CD4-positive, alpha-beta T cell treated with Interleukin-4 for 4 hours (primary cell): ENCODE data around the gene MYRF.

ENCODE experiments used
- DNase-seq: peaks from one replicate; pipeline ENCODE4 v3.0.0-alpha.2; 2020

The MYRF gene

DNA sequence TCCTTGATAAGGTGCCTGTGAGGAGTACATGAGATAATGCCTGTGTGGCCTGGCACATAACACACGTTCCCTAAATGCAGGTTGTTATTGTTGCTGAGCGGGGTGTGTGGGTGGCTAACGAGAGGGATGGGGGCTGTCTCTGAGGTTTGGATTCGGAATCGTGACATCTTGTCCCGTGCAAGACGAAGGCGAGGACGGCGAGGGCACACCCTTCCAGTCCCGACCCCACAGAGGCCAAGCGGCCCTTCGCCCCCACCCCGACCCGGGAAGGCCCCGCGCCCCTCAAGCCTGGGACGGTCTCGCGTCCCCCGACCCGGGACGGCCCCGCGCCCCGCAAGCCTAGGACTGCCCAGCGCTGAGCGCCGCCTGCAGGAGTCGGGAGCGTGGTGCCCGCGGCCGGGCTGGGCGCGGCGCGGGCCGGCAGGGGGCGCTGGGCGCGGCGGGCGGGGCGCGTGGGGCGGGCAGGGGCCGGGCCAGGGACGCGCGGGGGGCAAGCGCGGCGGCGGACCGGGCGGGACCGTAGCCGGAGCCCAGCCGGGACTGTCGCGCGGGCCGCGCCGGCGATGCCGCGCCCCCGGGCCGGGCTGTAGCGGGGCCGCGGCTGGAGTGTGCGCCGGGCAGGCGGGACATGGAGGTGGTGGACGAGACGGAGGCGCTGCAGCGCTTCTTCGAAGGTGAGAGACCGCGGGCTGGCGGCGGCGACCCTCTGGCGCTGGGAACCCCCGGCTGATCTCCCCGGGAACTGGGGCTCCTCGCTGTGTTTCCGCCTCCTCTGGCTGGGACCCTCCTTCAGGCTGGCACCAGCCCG is at the start of gene MYRF:
TSS of gene MYRF (plus strand) at position 520 of the 808 bp plus-strand sequence. CDS start at position 629, 109 bp downstream.
- DNase-seq, result peak; percentile 19

DNA sequence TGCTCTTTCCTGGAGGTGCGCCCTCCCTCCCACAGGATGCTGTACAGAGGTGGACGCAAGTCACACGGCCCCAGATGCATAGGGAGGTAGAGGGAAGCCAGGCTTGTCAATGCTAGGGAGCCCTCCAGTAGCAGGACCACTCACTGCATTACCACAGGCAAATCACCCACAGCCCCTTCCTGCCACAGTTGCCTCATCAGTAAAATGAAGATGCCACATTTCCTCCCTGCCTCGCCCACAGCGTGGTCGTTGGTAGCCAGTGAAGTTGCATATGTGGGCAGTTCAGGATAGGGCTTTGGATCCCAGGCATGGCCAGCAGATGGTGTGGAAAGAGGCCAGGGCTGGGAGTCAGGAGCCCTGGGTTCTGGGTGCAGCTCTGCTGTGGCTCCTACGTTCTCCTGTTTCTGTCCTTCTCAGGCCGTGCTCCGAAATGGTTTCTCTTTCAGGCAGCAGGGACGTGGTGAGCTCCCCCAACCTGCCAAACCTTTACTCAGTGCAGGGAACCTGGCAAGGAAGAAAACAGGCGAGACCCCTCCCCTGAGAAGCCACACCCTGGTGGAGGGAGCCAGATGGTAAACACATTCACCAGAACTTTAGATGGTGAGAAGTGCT is 49.6 kb upstream of the MYRF start:
- no peak for DNase-seq

DNA sequence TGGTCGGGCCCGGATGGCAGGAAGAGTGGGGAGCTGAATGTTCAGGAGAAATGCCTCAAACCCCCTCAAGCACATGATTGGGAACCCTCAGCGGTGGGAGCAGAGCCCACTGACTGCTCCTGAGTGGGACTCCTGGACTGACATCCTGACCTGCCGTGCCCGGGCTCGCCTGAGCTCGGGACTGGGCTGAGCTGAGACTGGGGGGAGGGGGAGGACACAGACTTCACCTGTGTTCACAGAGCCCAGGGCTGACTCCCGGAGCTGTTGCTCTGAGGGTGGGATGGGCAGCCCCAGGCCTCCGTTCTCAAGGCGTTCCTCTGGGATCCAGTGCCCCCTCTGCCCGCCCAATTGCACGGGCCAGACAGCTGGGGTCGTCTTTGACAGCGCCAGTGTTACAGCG is 47.6 kb upstream of the MYRF start:
- DNase-seq, result no peak

DNA sequence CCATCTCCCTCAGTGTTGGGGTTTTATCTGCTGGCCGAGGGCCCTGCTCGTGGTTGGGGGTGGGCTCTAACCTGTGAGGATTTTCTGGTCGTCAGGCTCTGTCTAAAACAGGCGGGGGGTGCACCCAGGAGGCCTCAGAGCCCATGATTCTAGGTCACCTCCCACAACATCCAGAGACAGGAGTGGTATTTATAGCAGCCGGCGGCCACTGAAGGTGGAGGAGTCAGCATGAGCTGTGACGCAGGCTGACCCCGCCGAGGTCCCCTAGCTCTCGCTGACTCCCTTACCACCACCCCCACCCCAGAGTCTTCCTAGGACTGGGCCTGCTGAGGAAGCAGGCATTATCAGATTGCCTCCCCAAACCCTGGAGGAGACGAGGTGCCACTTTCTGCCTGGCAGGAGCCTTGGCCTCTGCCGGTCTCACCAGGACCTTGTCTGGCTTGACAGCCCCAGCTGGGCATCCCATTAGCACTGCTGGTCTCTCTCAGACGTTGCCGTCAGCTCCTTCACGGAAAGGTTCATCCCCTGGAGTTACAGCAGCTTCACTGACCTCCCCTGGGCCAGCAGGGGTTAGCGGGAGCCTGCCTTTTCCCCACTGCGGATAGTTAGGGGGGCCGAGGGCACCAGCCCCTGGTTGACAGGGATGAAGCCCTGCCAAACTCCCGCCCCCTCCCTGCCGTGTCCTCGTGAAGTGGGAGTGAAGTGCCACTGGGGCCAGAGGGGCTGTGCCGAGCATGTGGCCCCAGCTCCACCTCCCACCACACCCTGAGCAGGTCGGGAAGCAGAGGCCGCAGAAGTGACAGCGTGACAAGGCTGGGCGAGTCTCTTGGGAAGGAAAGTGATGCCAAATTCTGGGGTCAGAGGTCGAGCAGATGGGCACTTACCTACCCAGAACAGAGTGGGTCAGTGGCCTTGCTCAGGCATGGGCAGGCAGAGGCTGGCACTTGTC is 45.7 kb upstream of the MYRF start:
- DNase-seq, result no peak

DNA sequence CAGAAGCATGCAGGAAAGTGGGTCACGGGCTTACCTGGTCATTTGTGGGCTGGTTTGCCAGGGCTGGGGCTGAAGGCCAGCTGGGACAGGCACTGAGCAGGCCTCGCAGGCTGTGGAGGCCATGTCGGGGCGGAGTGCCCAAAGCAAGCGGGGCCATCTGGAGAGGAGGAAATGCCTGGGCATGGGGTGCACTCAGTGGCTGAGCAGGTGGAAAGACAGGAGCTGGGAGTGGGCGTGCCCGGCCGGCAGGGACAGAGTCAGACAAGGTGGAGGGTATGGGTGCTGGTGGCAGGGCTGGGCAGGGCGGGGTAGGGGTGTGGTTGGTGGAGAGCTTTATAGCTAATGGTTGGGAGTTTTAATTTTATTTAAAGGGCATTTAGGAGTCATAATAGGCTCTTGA is 44.9 kb upstream of the MYRF start:
- no peak for DNase-seq

- DNase-seq, result no peak
Measured at GRCh38 chr11:61709110-61709509, 43.3 kb upstream of the MYRF start.

- no peak for DNase-seq
Measured at GRCh38 chr11:61709572-61709971, 42.9 kb upstream of the MYRF start.

DNA sequence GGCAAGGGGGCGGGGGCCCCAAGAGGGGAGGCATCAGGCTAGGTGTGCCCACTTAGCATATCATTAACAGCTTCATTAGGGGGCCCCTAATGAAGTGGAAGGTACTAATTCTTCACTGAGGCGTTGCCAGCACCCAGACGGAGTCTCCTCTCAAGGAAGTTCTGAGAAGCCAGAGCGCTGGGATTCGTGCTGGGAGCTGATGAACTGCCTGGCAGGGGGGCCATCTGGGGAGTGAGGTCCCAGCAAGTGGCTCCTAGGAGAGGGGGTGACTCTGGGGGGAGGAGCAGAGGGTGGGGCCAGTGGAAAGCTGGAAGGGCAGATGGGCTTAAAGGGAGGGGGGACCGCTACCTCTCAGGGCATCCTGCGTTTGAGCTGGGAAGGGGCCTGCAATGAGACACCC is 42.4 kb upstream of the MYRF start:
- no peak for DNase-seq

- no peak for DNase-seq
Measured at GRCh38 chr11:61711037-61711436, 41.4 kb upstream of the MYRF start.

- DNase-seq, result no peak
Measured at GRCh38 chr11:61711498-61711897, 40.9 kb upstream of the MYRF start.

GRCh38 chr11:61712314-61712713 is 40.1 kb upstream of the MYRF start:
- DNase-seq, result no peak

DNA sequence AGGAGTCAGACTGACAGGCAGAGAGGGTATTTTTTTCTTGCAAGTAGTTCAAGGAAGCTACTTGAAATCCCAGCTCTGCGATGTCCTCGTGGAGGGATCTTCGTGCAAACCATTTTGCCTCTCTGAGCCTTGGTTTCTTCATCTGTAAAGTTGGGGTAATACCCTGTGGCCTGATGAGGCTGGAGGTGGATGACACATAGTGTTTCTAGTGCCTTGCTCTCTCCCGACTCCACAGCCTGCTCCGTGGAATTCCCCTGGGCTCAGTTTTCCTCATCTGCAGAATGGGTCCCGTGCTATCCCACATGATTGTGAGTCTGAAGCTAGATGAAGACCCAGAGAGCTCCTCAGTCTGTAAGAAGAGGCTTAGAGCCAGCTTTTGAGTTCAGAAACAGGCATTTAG is 39.6 kb upstream of the MYRF start:
- DNase-seq, result no peak

- no peak for DNase-seq
Measured at GRCh38 chr11:61713464-61713863, 39.0 kb upstream of the MYRF start.

DNA sequence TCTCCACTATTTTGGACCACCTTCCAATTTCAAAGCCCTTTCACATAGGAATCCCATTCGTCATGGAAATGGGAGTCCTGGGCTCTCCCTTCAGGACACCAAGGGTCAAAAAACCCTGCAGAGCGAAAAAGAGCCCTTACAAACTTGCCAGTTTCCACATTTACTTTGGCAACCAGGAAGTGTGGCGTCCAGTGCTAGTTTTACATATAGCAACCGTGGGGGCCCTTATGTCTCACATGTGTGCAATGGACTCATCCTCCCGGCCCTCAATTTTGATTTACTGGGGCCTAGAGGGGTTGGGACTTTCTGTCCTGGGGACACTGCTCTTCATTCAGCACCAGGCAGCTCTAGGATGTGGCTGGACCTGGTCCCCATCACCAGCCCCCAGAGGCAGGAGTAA is 38.5 kb upstream of the MYRF start:
- no peak for DNase-seq

- no peak for DNase-seq
Measured at GRCh38 chr11:61714316-61714715, 38.1 kb upstream of the MYRF start.

DNA sequence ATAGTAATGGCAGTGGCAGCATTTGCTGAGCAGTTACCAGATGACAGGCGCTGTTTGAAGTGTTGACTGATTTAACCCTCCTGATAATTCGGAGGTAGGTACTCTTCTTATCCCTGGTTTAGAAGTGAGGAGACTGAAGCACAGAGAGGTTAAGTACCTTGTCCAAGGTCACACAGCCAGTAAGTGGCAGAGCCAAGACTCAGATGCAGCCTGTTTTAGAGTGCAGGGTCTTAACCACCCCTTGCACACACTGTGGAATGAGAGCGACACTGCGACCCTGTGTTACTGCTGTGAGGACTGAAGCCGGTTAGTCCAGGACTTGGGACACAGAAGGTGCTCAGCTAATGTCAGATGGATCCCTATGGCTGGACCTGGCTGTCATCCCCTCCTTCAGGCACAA is 37.5 kb upstream of the MYRF start:
- DNase-seq, result no peak

- DNase-seq, result no peak
Measured at GRCh38 chr11:61715867-61716266, 36.6 kb upstream of the MYRF start.

DNA sequence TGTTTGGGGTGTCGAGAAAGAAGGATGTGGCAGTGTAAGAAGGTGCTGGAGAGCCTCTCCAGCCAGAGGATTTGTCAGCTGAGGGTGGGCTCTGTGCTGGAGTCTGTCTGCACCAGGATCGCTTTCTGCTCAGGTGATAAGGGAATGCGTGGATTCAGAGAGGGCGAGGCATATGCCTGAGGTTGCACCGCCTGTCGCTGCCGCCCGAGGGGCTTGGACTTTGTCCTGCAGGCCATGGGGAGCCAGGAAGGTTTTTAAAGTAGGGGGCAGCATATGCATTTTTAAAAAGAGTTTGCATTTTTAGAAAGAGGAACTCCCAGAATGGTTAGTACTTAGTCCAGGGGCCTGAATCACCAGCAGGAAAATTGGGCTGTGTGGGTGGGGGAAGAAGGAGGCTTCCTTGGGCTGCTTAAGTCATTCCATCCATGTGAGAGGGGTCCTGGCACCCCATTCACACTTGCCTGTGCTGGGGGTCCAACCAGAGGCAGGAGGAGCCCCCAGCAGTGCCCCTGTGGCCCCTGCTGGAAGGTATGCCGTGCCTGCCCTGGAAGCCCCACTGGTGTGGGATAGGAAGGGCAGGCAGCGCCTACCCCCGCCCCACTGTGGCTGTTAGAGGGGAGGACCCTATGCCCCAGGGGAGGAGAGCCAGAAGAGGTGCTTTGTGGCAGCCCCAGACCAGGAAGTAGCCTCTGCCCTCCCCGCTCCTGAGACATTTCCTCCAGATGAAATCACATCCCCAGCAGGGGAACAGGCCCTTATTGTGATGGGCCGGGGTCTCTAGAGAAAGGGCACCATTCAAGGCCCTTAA is 35.8 kb upstream of the MYRF start:
- no peak for DNase-seq

DNA sequence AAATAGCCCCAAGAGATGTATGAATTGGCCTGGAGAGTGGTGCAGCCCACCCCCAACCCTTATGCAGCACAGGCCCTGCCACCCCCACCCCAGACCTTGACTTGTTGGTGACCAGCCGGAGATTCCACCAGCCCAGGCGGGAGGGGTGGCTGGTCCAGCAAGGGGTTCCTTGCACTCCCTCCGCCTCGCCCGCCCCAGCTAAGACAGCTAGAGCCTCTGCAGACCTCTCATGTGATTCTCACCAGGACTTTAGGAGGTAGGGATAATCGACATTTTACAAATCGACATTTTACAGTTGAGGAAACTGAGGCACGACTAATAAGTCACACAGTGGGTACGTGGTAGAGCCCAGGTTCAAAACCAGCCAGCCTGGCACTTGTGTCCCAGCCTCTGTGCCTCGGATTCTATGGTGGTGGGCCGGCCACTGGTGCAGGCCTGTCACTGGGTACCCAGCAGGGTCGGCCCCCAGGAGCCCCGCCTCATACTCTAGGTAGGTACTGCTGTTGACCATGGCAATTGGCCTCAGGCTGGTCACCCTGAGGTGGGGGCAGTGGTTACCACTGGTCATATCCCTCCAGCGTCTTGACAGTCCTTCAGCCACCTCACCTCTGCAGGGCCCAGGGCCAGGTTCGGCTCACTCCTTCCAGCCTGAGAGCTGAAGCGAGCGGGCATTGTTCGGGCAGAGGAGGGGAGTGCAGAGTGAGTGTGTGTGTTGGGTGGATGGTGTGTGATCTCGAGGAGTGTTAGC is 35.0 kb upstream of the MYRF start:
- no peak for DNase-seq

GRCh38 chr11:61718046-61718531 is 34.3 kb upstream of the MYRF start:
- no peak for DNase-seq

- DNase-seq, result no peak
Measured at GRCh38 chr11:61718621-61719302, 33.7 kb upstream of the MYRF start.
